Muscle of leg (tissue), 11 donors: ENCODE measurements around the gene XPC. TPM values are rescaled to one million over a fixed set of nuclear protein-coding genes. Genes with fewer than 3 reads are reported as not detected.

Experiments used
- DNase-seq: peaks from one replicate; pipeline ENCODE4 v3.0.0; 2013
- H3K27ac ChIP-seq: one replicate; pipeline ENCODE4 v1.5.1; 2013; ENCODE audit warnings: mild to moderate bottlenecking, low read length, control low read depth
- H3K27me3 ChIP-seq: one replicate; pipeline ENCODE4 v1.6.1; 2013; ENCODE audit warnings: low read length; ENCODE audit not compliant: control insufficient read depth, insufficient read depth
- H3K36me3 ChIP-seq: one replicate; pipeline ENCODE4 v1.6.1; 2013; ENCODE audit warnings: low read length; ENCODE audit not compliant: control insufficient read depth, insufficient read depth
- H3K4me1 ChIP-seq: one replicate; pipeline ENCODE4 v1.6.1; 2013; ENCODE audit warnings: low read length; ENCODE audit not compliant: control insufficient read depth, insufficient read depth
- H3K4me3 ChIP-seq: one replicate; pipeline ENCODE4 v1.5.1; 2013; ENCODE audit warnings: low read length, control low read depth
- H3K9me3 ChIP-seq: replicated peaks from 2 replicates; pipeline ENCODE4 v1.6.1; 2013; ENCODE audit warnings: low read depth, low read length; ENCODE audit not compliant: control insufficient read depth
- WGBS: methylation state at CpG from one replicate; pipeline ENCODE4 v1.1.5; 2013; ENCODE audit warnings: missing lambda C conversion rate; ENCODE audit not compliant: insufficient coverage; 5-methylcytosine and 5-hydroxymethylcytosine counted together
- polyA plus RNA-seq, 8 donors: library from polyadenylated mRNA; unstranded; fragments of 120-200 nt; gene quantifications; one replicate each; pipeline versions ENCODE4 v1.2.1 to v1.2.3, GENCODE V29; 2013; ENCODE audit warnings: inconsistent platforms in 1 of 8, low replicate concordance in 1 of 8; ENCODE audit not compliant: insufficient read length in 8 of 8, insufficient read depth in 1 of 8
- total RNA-seq: library from RNA; stranded (reverse); fragments of 120-200 nt; gene quantifications from one replicate; pipeline ENCODE4 v1.2.4, GENCODE V29; 2013

XPC gene
- total and polyA plus RNA-seq, 9 donors, result 15.7 to 21.3 (median 17.9) TPM

DNA sequence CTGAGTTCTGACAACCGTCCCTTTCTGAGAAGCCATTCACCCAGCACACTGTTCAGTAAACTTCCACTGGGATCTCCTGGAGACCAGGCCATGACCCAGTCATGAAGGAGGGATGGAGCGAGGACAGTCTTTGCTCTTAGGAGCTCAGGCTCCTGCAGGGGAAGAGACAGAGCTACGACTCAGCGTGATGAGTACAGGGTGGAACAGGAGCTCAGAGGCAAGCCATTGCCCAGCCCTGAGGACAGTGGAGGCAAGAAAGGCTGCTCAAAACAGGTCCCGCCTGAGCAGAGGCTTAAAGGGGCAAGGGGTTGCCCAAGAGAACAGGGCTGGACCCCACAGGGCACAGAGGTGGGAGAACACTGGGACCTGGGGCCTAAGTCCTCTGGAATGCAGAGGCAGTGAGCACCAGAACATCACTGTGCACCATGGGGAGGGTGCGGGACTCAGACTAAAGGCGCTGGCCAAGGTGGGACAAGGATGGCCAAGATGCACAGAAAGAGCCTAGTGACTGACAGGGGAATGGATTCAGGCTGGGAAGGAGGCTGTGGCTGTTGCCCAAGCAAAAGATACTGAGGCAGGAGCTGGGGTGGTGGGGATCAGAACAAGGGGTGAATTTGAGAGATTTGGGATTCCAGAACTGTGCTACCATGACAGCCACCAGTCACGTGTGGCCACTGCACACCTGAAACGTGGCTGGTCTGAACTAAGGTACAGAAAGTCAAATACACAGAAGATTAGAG is 27.7 kb downstream of the XPC start:
- Histone ChIP-seq H3K27me3 (no peaks in the 10 kb centered on the region), H3K4me1 (peaks cover 8% of the 10 kb centered on the region), H3K36me3 (peaks cover 64% of the 10 kb centered on the region), H3K4me3 (no peak overlapping the region), H3K27ac (no peak overlapping the region), H3K9me3 (no peaks in the 10 kb centered on the region)
- 94% methylated on average over 6 of the region's 9 CpGs for WGBS
- DNase-seq, result no peak

DNA sequence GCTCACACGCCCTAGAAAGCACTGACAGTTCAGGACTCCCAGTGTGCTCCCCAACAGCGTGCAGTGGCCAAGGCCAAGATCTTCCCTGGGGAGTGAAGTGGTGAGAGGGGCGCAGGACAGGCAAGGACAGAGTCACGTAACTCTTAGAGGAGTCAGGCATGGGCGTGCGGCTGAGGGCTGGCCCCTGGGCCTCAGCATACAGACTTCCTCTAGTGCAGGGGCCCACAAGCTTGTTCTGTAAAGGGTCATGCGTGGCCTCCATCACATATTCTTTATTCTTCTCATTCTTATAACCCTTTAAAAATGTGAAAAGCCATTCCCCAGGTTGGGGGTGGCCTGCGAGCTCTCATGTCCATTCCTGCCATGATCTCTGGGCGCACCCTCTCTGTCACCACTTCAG is 28.3 kb downstream of the XPC start:
- WGBS, result 92% methylated on average over 6 of the region's 9 CpGs
- Histone ChIP-seq H3K9me3 (no peaks in the 10 kb centered on the region), H3K4me3 (no peak overlapping the region), H3K27ac (no peak overlapping the region), H3K27me3 (no peaks in the 10 kb centered on the region), H3K4me1 (peaks cover 14% of the 10 kb centered on the region), H3K36me3 (peaks cover 66% of the 10 kb centered on the region)
- no peak for DNase-seq

DNA sequence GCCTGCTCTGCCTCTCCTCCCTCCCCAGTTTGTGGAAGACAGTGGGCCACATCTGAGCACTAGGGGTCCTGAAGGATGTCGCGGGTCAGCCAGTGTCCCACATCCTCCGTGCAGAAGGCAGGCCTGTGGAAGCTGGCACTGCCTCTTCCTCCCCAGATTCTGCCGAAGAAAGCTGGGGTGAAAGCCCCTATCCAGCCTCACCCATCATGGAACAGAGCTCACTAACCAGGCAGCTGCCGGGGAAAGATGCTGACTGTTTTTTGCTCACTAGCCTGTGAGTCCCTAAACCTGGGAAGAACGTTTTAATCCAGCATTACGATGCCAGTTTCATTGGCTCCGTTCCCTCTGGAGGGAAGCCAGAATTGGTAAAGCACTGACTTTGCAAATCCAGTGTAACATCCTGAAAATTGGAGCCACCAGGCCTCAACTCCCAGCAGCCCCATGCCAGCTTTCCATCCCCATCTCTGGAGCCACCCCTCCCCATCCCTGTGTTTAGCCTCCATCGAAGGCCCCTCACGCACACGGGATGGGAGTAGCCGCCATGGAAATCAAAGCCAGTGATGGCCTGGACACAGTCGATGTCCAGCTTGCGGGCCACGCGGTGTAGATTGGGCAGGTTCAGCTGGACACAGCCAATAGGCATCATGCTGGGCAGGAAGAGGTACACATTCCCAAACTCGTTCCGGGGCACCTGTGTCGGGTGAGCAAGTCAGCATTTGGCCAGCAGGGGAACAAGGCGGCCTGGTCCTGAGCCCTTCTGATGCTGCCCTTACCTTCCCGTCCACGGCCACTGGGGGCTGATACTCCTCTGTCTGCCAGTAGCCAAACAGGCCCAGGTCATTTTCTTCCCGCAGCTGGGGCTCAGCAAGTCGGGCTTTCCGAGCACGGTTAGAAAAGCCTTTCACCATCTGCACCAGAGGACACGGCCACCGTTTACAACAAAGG is 30.1 kb downstream of the XPC start:
- 83% methylated on average over 28 of the region's 28 CpGs for WGBS
- peaks cover 27% of the 10 kb centered on the region for H3K4me1 ChIP-seq
- no peak overlapping the region for H3K4me3 ChIP-seq
- H3K27ac ChIP-seq, result no peak overlapping the region
- H3K9me3 ChIP-seq, result no peaks in the 10 kb centered on the region
- DNase-seq, result no peak
- H3K27me3 ChIP-seq, result no peaks in the 10 kb centered on the region
- H3K36me3 ChIP-seq, result peaks cover 58% of the 10 kb centered on the region

DNA sequence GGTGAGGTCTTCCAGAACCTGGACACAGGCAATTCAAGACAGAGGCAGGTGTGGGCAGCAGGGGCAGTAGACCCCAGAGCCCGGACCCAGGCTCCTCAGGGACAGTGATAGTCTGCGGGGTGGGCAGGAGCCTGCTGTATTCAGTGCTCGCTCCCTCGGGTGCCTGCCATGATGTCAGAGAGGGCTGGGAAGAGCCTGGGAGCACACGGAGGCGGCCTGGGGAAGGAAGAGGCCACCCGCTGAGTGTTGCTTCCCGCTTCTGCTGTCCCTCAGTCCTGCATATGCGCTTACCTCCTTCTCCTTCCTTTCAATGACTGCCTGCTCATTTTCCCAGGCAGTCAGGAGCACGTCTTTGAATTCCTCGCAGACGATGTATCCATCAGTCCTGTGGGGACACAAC is 30.8 kb downstream of the XPC start:
- H3K4me1 ChIP-seq, result peaks cover 27% of the 10 kb centered on the region
- H3K27ac ChIP-seq, result no peak overlapping the region
- H3K9me3 ChIP-seq, result no peaks in the 10 kb centered on the region
- no peak overlapping the region for H3K4me3 ChIP-seq
- peaks cover 60% of the 10 kb centered on the region for H3K36me3 ChIP-seq
- no peaks in the 10 kb centered on the region for H3K27me3 ChIP-seq
- WGBS, result 66% methylated on average over 11 of the region's 12 CpGs
- no peak for DNase-seq

DNA sequence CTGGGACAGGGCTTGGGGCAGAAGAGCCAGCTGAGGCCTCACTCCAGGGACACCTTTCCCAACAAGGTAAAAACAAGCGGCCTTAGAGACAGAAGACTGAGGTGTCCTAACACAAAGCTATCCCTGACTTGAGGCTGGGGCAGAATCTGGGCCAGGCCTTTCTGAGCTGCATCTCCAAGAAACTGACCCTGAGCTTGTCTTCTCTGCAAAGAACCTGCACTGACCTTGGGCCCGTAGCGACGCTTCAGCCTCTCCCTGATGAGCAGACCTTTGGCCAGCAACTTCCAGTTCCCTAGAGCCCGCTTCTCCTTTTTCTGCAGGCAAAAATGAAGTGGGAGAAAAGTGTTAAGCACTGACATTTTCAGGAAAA is 31.4 kb downstream of the XPC start:
- Histone ChIP-seq H3K9me3 (no peaks in the 10 kb centered on the region), H3K4me3 (no peak overlapping the region), H3K27ac (no peak overlapping the region), H3K36me3 (peaks cover 57% of the 10 kb centered on the region), H3K27me3 (no peaks in the 10 kb centered on the region), H3K4me1 (peaks cover 27% of the 10 kb centered on the region)
- no peak for DNase-seq
- 100% methylated on average over 3 of the region's 5 CpGs for WGBS

DNA sequence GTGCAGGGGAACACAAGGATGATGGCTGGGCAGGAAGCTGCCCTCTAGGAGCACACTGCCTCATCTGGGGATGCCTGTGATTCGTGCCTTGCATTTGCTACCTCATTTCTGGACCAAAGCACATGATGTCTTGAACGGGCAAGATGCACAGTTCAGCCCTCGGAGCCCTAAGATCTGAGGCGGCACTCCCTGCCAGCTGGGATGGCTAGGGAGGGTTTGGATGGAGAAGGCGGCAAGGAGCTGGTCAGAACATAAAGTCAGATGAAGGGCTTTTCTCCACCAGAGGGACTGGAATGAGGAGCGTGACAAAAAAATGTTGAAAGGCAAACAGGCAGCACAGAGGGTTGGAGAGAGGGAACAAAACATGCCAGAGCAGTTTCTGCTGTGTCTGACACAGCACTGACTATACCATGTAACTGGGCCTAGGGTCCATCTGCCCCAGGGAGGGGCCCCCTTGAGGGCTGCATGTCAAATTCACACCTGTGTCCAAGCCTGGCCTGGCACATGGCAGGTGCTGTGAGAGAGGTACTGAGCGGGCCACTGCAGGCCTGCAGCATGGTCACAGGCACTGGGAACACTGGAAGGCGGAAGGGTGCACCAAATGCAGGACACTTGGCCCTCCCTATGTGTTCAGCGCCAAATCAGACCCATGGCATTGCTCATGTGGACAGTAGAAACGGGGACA is 31.9 kb downstream of the XPC start:
- Histone ChIP-seq H3K9me3 (no peaks in the 10 kb centered on the region), H3K27ac (no peak overlapping the region), H3K36me3 (peaks cover 58% of the 10 kb centered on the region), H3K4me3 (no peak overlapping the region), H3K4me1 (peaks cover 27% of the 10 kb centered on the region), H3K27me3 (no peaks in the 10 kb centered on the region)
- 92% methylated on average over 10 of the region's 10 CpGs for WGBS
- no peak for DNase-seq

DNA sequence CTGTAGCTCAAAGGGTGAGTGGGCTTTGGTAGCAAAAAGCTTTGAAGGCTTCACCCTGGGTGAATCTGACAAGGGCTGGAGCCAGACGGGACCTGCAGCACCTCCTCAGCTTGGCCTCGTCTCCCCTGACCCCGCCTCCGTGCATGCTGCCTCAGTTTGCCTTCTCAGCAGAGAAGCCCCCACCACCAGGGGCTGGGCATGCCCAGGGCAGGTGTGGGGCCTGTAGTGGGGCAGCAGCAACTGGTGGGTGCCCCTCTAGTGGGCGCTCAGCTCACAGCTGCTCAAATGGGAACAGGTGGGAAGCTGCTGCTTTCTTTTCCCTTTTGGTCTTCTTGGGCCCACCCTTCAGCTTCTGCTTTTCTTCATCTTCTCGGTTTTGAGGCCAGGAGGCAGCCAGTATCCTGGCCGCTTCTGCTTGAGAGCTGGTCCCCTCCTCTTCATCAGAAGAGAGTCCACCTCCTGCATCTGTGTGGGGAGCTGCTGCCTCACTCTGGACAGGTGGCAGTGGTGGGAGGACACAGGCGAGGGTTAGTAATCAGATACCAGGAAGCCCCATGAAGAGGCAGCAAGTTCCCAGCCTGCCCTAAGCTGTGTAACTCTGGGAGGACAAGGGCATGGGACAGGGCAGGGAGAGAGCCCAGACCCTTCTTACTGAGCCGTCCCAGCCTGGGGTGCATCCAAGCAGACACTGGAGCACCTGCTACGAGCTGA is 32.6 kb downstream of the XPC start:
- H3K4me1 ChIP-seq, result peaks cover 27% of the 10 kb centered on the region
- DNase-seq, result no peak
- no peaks in the 10 kb centered on the region for H3K27me3 ChIP-seq
- no peak overlapping the region for H3K4me3 ChIP-seq
- H3K9me3 ChIP-seq, result no peaks in the 10 kb centered on the region
- 60% methylated on average over 5 of the region's 10 CpGs for WGBS
- peaks cover 65% of the 10 kb centered on the region for H3K36me3 ChIP-seq
- peak overlapping the region; percentile 88 for H3K27ac ChIP-seq

DNA sequence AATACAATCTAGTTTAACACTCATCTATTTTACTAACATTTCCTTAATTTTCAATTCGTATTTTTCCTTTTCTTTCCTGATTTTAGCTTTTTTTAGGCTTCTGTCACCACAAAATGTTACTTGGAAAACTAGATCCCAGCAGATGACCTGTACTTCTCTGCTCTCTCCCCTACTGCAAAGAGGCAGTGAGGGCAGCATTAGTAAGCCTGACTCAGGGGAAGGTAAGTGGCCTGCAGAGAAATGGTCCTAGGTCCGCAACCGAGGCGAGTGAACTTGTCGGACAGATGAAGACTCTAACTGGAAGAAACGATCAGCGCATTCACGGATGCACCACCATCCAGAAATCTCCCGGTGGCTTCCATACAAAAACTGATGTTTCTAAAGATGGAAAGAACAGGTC is 33.2 kb downstream of the XPC start:
- H3K9me3 ChIP-seq, result no peaks in the 10 kb centered on the region
- peaks cover 64% of the 10 kb centered on the region for H3K36me3 ChIP-seq
- WGBS, result 77% methylated on average over 8 of the region's 9 CpGs
- no peaks in the 10 kb centered on the region for H3K27me3 ChIP-seq
- peak overlapping the region; percentile 88 for H3K27ac ChIP-seq
- H3K4me1 ChIP-seq, result peaks cover 27% of the 10 kb centered on the region
- no peak for DNase-seq
- H3K4me3 ChIP-seq, result no peak overlapping the region

DNA sequence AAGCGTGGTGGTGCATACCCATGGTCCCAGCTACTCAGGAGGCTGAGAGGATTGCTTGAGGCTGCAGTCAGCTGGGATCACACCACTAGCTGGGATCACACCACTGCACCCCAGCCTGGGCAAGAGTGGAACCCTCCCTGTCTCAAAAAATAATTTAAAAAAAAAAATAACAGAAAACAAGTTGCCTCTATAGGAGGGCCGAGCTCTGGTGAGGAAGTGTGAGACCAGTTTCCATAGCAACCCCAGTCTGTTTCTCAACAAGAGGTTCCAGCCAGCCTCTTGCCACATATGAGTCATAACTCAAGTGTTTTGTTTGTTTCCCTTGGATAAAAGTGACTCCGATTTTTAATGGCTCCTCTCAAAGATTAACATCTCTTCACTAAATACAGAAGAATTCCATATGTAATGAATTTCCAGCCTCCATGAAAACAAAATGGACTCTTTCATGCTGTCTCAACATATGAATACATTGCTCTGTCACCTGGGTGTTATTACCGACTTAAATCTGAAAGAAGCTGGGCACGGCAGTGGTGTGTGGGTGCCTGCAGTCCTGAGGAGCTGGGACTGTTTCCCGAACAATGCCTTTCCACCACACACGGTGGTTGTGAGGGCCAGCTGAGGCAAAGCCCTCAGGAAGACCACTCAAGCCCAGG is 33.9 kb downstream of the XPC start:
- Histone ChIP-seq H3K9me3 (no peaks in the 10 kb centered on the region), H3K4me3 (no peak overlapping the region), H3K4me1 (peaks cover 27% of the 10 kb centered on the region), H3K27ac (peak overlapping the region; percentile 88), H3K36me3 (peaks cover 65% of the 10 kb centered on the region), H3K27me3 (no peaks in the 10 kb centered on the region)
- WGBS, result 29% methylated on average over 2 of the region's 7 CpGs
- DNase-seq, result peak; percentile 98
